ENCODE measurements around the gene ITGA2. TPM values are rescaled to one million over a fixed set of nuclear protein-coding genes. Genes with fewer than 3 reads are reported as not detected.

Gene ITGA2
- polyA plus RNA-seq, 2 donors: 3.7 to 6.4 TPM

GRCh38 chr5:53010814-53011213 lies 21.7 kb downstream of the ITGA2 start:
- no peak overlapping the region for H3K27ac ChIP-seq (ENCODE audit: low read depth in 2 of 2, low read length in 1 of 2)
- no peaks in the 10 kb centered on the region for H3K36me3 ChIP-seq (ENCODE audit: control insufficient read depth in 2 of 2, insufficient read depth in 2 of 2, low read length in 1 of 2)
- no peak overlapping the region for H3K4me3 ChIP-seq (ENCODE audit: low read depth in 1 of 2, low read length in 2 of 2)
- WGBS, 2 donors: 14 to 23% methylated on average over 1 of the region's 1 CpG
- H3K4me1 ChIP-seq (ENCODE audit: control insufficient read depth in 2 of 2, insufficient read depth in 2 of 2, low read length in 1 of 2): peaks cover 0 to 1% of the 10 kb centered on the region in 2 donors
- no peaks in the 10 kb centered on the region for H3K27me3 ChIP-seq (ENCODE audit: control insufficient read depth in 1 of 2, insufficient read depth in 2 of 2, low read length in 2 of 2)
- H3K9me3 ChIP-seq (ENCODE audit: control insufficient read depth in 2 of 2, insufficient read depth in 1 of 2, low read depth in 1 of 2, low read length in 1 of 2): no peaks in the 10 kb centered on the region

- Histone ChIP-seq H3K4me3 (ENCODE audit: low read depth in 1 of 2, low read length in 2 of 2) (no peak overlapping the region), H3K27ac (ENCODE audit: low read depth in 2 of 2, low read length in 1 of 2) (no peak overlapping the region), H3K4me1 (ENCODE audit: control insufficient read depth in 2 of 2, insufficient read depth in 2 of 2, low read length in 1 of 2) (no peaks in the 10 kb centered on the region), H3K27me3 (ENCODE audit: control insufficient read depth in 1 of 2, insufficient read depth in 2 of 2, low read length in 2 of 2) (no peaks in the 10 kb centered on the region), H3K36me3 (ENCODE audit: control insufficient read depth in 2 of 2, insufficient read depth in 2 of 2, low read length in 1 of 2) (no peaks in the 10 kb centered on the region), H3K9me3 (ENCODE audit: control insufficient read depth in 2 of 2, insufficient read depth in 1 of 2, low read depth in 1 of 2, low read length in 1 of 2) (no peaks in the 10 kb centered on the region)
- 56 to 59% methylated on average over 1 of the region's 1 CpG for WGBS, 2 donors
Observed at GRCh38 chr5:53011233-53011632, 22.1 kb downstream of the ITGA2 start.

- Histone ChIP-seq H3K36me3 (ENCODE audit: control insufficient read depth in 2 of 2, insufficient read depth in 2 of 2, low read length in 1 of 2) (peaks cover 0 to 2% of the 10 kb centered on the region in 2 donors), H3K27ac (ENCODE audit: low read depth in 2 of 2, low read length in 1 of 2) (no peak overlapping the region), H3K4me1 (ENCODE audit: control insufficient read depth in 2 of 2, insufficient read depth in 2 of 2, low read length in 1 of 2) (no peaks in the 10 kb centered on the region), H3K4me3 (ENCODE audit: low read depth in 1 of 2, low read length in 2 of 2) (no peak overlapping the region), H3K9me3 (ENCODE audit: control insufficient read depth in 2 of 2, insufficient read depth in 1 of 2, low read depth in 1 of 2, low read length in 1 of 2) (no peaks in the 10 kb centered on the region), H3K27me3 (ENCODE audit: control insufficient read depth in 1 of 2, insufficient read depth in 2 of 2, low read length in 2 of 2) (no peaks in the 10 kb centered on the region)
- WGBS, 2 donors: 85 to 96% methylated on average over 2 of the region's 2 CpGs
Observed at GRCh38 chr5:53013857-53014256, 24.7 kb downstream of the ITGA2 start.

- H3K4me3 ChIP-seq (ENCODE audit: low read depth in 1 of 2, low read length in 2 of 2): no peak overlapping the region
- 90 to 91% methylated on average over 5 of the region's 5 CpGs for WGBS, 2 donors
- no peaks in the 10 kb centered on the region for H3K9me3 ChIP-seq (ENCODE audit: control insufficient read depth in 2 of 2, insufficient read depth in 1 of 2, low read depth in 1 of 2, low read length in 1 of 2)
- H3K27ac ChIP-seq (ENCODE audit: low read depth in 2 of 2, low read length in 1 of 2): no peak overlapping the region
- H3K4me1 ChIP-seq (ENCODE audit: control insufficient read depth in 2 of 2, insufficient read depth in 2 of 2, low read length in 1 of 2): no peaks in the 10 kb centered on the region
- H3K36me3 ChIP-seq (ENCODE audit: control insufficient read depth in 2 of 2, insufficient read depth in 2 of 2, low read length in 1 of 2): peaks cover 0 to 2% of the 10 kb centered on the region in 2 donors
- H3K27me3 ChIP-seq (ENCODE audit: control insufficient read depth in 1 of 2, insufficient read depth in 2 of 2, low read length in 2 of 2): no peaks in the 10 kb centered on the region
Observed at GRCh38 chr5:53017383-53017782, 28.2 kb downstream of the ITGA2 start.

- Histone ChIP-seq H3K4me1 (ENCODE audit: control insufficient read depth in 2 of 2, insufficient read depth in 2 of 2, low read length in 1 of 2) (no peaks in the 10 kb centered on the region), H3K27me3 (ENCODE audit: control insufficient read depth in 1 of 2, insufficient read depth in 2 of 2, low read length in 2 of 2) (no peaks in the 10 kb centered on the region), H3K9me3 (ENCODE audit: control insufficient read depth in 2 of 2, insufficient read depth in 1 of 2, low read depth in 1 of 2, low read length in 1 of 2) (no peaks in the 10 kb centered on the region), H3K4me3 (ENCODE audit: low read depth in 1 of 2, low read length in 2 of 2) (no peak overlapping the region), H3K27ac (ENCODE audit: low read depth in 2 of 2, low read length in 1 of 2) (no peak overlapping the region), H3K36me3 (ENCODE audit: control insufficient read depth in 2 of 2, insufficient read depth in 2 of 2, low read length in 1 of 2) (peaks cover 0 to 2% of the 10 kb centered on the region in 2 donors)
- 92 to 97% methylated on average over 10 of the region's 10 CpGs for WGBS, 2 donors
Observed at GRCh38 chr5:53017794-53018391, 28.7 kb downstream of the ITGA2 start.

GRCh38 chr5:53019320-53019719 lies 30.2 kb downstream of the ITGA2 start:
- Histone ChIP-seq H3K4me1 (ENCODE audit: control insufficient read depth in 2 of 2, insufficient read depth in 2 of 2, low read length in 1 of 2) (no peaks in the 10 kb centered on the region), H3K4me3 (ENCODE audit: low read depth in 1 of 2, low read length in 2 of 2) (no peak overlapping the region), H3K9me3 (ENCODE audit: control insufficient read depth in 2 of 2, insufficient read depth in 1 of 2, low read depth in 1 of 2, low read length in 1 of 2) (no peaks in the 10 kb centered on the region), H3K27me3 (ENCODE audit: control insufficient read depth in 1 of 2, insufficient read depth in 2 of 2, low read length in 2 of 2) (no peaks in the 10 kb centered on the region), H3K27ac (ENCODE audit: low read depth in 2 of 2, low read length in 1 of 2) (no peak overlapping the region), H3K36me3 (ENCODE audit: control insufficient read depth in 2 of 2, insufficient read depth in 2 of 2, low read length in 1 of 2) (peaks cover 0 to 2% of the 10 kb centered on the region in 2 donors)
- WGBS, 2 donors: 84 to 90% methylated on average over 4 of the region's 4 CpGs

GRCh38 chr5:53022930-53023511 lies 33.9 kb downstream of the ITGA2 start:
- H3K27ac ChIP-seq (ENCODE audit: low read depth in 2 of 2, low read length in 1 of 2): no peak overlapping the region

GRCh38 chr5:53023969-53024368 lies 34.8 kb downstream of the ITGA2 start:
- no peaks in the 10 kb centered on the region for H3K36me3 ChIP-seq (ENCODE audit: control insufficient read depth in 2 of 2, insufficient read depth in 2 of 2, low read length in 1 of 2)
- no peak overlapping the region for H3K4me3 ChIP-seq (ENCODE audit: low read depth in 1 of 2, low read length in 2 of 2)
- no peaks in the 10 kb centered on the region for H3K9me3 ChIP-seq (ENCODE audit: control insufficient read depth in 2 of 2, insufficient read depth in 1 of 2, low read depth in 1 of 2, low read length in 1 of 2)
- H3K4me1 ChIP-seq (ENCODE audit: control insufficient read depth in 2 of 2, insufficient read depth in 2 of 2, low read length in 1 of 2): peaks cover 2 to 3% of the 10 kb centered on the region in 2 donors
- H3K27ac ChIP-seq (ENCODE audit: low read depth in 2 of 2, low read length in 1 of 2): no peak overlapping the region
- H3K27me3 ChIP-seq (ENCODE audit: control insufficient read depth in 1 of 2, insufficient read depth in 2 of 2, low read length in 2 of 2): no peaks in the 10 kb centered on the region
- WGBS, 2 donors: 28 to 49% methylated on average over 2 of the region's 2 CpGs

More at GRCh38 chr5:53022930-53023511, 33.9 kb downstream of the ITGA2 start:
- WGBS, 2 donors: 67 to 77% methylated on average over 6 of the region's 6 CpGs
- Histone ChIP-seq H3K27me3 (ENCODE audit: control insufficient read depth in 1 of 2, insufficient read depth in 2 of 2, low read length in 2 of 2) (no peaks in the 10 kb centered on the region), H3K9me3 (ENCODE audit: control insufficient read depth in 2 of 2, insufficient read depth in 1 of 2, low read depth in 1 of 2, low read length in 1 of 2) (no peaks in the 10 kb centered on the region), H3K4me3 (ENCODE audit: low read depth in 1 of 2, low read length in 2 of 2) (no peak overlapping the region), H3K36me3 (ENCODE audit: control insufficient read depth in 2 of 2, insufficient read depth in 2 of 2, low read length in 1 of 2) (no peaks in the 10 kb centered on the region), H3K4me1 (ENCODE audit: control insufficient read depth in 2 of 2, insufficient read depth in 2 of 2, low read length in 1 of 2) (peaks cover 0 to 3% of the 10 kb centered on the region in 2 donors)

- Histone ChIP-seq H3K9me3 (ENCODE audit: control insufficient read depth in 2 of 2, insufficient read depth in 1 of 2, low read depth in 1 of 2, low read length in 1 of 2) (no peaks in the 10 kb centered on the region), H3K27me3 (ENCODE audit: control insufficient read depth in 1 of 2, insufficient read depth in 2 of 2, low read length in 2 of 2) (no peaks in the 10 kb centered on the region), H3K4me3 (ENCODE audit: low read depth in 1 of 2, low read length in 2 of 2) (no peak overlapping the region), H3K27ac (ENCODE audit: low read depth in 2 of 2, low read length in 1 of 2) (peak overlapping the region; percentile 14), H3K4me1 (ENCODE audit: control insufficient read depth in 2 of 2, insufficient read depth in 2 of 2, low read length in 1 of 2) (peaks cover 2 to 3% of the 10 kb centered on the region in 2 donors), H3K36me3 (ENCODE audit: control insufficient read depth in 2 of 2, insufficient read depth in 2 of 2, low read length in 1 of 2) (no peaks in the 10 kb centered on the region)
- 86 to 88% methylated on average over 4 of the region's 4 CpGs for WGBS, 2 donors
Observed at GRCh38 chr5:53024535-53024934, 35.4 kb downstream of the ITGA2 start.

- Histone ChIP-seq H3K9me3 (ENCODE audit: control insufficient read depth in 2 of 2, insufficient read depth in 1 of 2, low read depth in 1 of 2, low read length in 1 of 2) (no peaks in the 10 kb centered on the region), H3K27me3 (ENCODE audit: control insufficient read depth in 1 of 2, insufficient read depth in 2 of 2, low read length in 2 of 2) (no peaks in the 10 kb centered on the region), H3K36me3 (ENCODE audit: control insufficient read depth in 2 of 2, insufficient read depth in 2 of 2, low read length in 1 of 2) (no peaks in the 10 kb centered on the region), H3K4me1 (ENCODE audit: control insufficient read depth in 2 of 2, insufficient read depth in 2 of 2, low read length in 1 of 2) (peaks cover 3 to 6% of the 10 kb centered on the region in 2 donors), H3K4me3 (ENCODE audit: low read depth in 1 of 2, low read length in 2 of 2) (no peak overlapping the region), H3K27ac (ENCODE audit: low read depth in 2 of 2, low read length in 1 of 2) (no peak overlapping the region)
- WGBS, 2 donors: 87 to 90% methylated on average over 5 of the region's 5 CpGs
Observed at GRCh38 chr5:53025487-53025886, 36.3 kb downstream of the ITGA2 start.
